ENCODE data around the gene DYSF.

DYSF gene

GRCh38 chr2:71672826-71673795 is 219.8 kb downstream of the DYSF start:
- no peak overlapping the region for H3K9ac ChIP-seq (ENCODE audit: low read depth, low read length, poor library complexity, severe bottlenecking)
- H3K4me3 ChIP-seq (ENCODE audit: low read length, poor library complexity, severe bottlenecking) = no peak overlapping the region
- no peaks in the 10 kb centered on the region for H3K9me3 ChIP-seq (ENCODE audit: insufficient read depth, low read depth, low read length)
- H4K20me1 ChIP-seq (ENCODE audit: insufficient read depth, low read length, poor library complexity, severe bottlenecking) = no peaks in the 10 kb centered on the region
- no peaks in the 10 kb centered on the region for H3K9me2 ChIP-seq (replicated peaks; ENCODE audit: low read depth, low read length)
- no peak overlapping the region for H3K4me2 ChIP-seq (ENCODE audit: low read depth, low read length, poor library complexity, severe bottlenecking)
- H3K27me3 ChIP-seq (ENCODE audit: insufficient read depth, low read length, poor library complexity, severe bottlenecking) = no peaks in the 10 kb centered on the region
- H3F3A ChIP-seq (ENCODE audit: low read depth) = no peaks in the 10 kb centered on the region
- no peak for TF ChIP-seq CTCF (conservative IDR thresholded peaks at IDR 0.05; ENCODE audit: low read length)
- no peak for TF ChIP-seq EZH2phosphoT487 (IDR thresholded peaks at IDR 0.05; ENCODE audit: borderline replicate concordance)
- no peaks in the 10 kb centered on the region for H3K4me1 ChIP-seq (ENCODE audit: insufficient read depth, low read length, poor library complexity, severe bottlenecking)
- H3K36me3 ChIP-seq (ENCODE audit: insufficient read depth, low read length) = no peaks in the 10 kb centered on the region
- H2AFZ ChIP-seq (ENCODE audit: low read length) = no peak overlapping the region
- no peaks in the 10 kb centered on the region for H3K79me2 ChIP-seq (ENCODE audit: insufficient read depth, low read length)

- TF ChIP-seq CTCF (conservative IDR thresholded peaks at IDR 0.05; ENCODE audit: low read length) (no peak), EZH2phosphoT487 (IDR thresholded peaks at IDR 0.05; ENCODE audit: borderline replicate concordance) (no peak)
- H3F3A ChIP-seq (ENCODE audit: low read depth) = no peaks in the 10 kb centered on the region
- no peaks in the 10 kb centered on the region for H3K79me2 ChIP-seq (ENCODE audit: insufficient read depth, low read length)
- no peaks in the 10 kb centered on the region for H4K20me1 ChIP-seq (ENCODE audit: insufficient read depth, low read length, poor library complexity, severe bottlenecking)
- no peak overlapping the region for H3K9ac ChIP-seq (ENCODE audit: low read depth, low read length, poor library complexity, severe bottlenecking)
- no peaks in the 10 kb centered on the region for H3K9me3 ChIP-seq (ENCODE audit: insufficient read depth, low read depth, low read length)
- no peaks in the 10 kb centered on the region for H3K4me1 ChIP-seq (ENCODE audit: insufficient read depth, low read length, poor library complexity, severe bottlenecking)
- no peaks in the 10 kb centered on the region for H3K27me3 ChIP-seq (ENCODE audit: insufficient read depth, low read length, poor library complexity, severe bottlenecking)
- H3K4me2 ChIP-seq (ENCODE audit: low read depth, low read length, poor library complexity, severe bottlenecking) = no peak overlapping the region
- no peak overlapping the region for H3K4me3 ChIP-seq (ENCODE audit: low read length, poor library complexity, severe bottlenecking)
- H3K9me2 ChIP-seq (replicated peaks; ENCODE audit: low read depth, low read length) = no peaks in the 10 kb centered on the region
- no peaks in the 10 kb centered on the region for H3K36me3 ChIP-seq (ENCODE audit: insufficient read depth, low read length)
- no peak overlapping the region for H2AFZ ChIP-seq (ENCODE audit: low read length)
Measured at GRCh38 chr2:71674158-71674851, 220.9 kb downstream of the DYSF start.

- no peaks in the 10 kb centered on the region for H3K36me3 ChIP-seq (ENCODE audit: insufficient read depth, low read length)
- TF ChIP-seq CTCF (conservative IDR thresholded peaks at IDR 0.05; ENCODE audit: low read length) (no peak), EZH2phosphoT487 (IDR thresholded peaks at IDR 0.05; ENCODE audit: borderline replicate concordance) (no peak)
- no peaks in the 10 kb centered on the region for H4K20me1 ChIP-seq (ENCODE audit: insufficient read depth, low read length, poor library complexity, severe bottlenecking)
- H3K79me2 ChIP-seq (ENCODE audit: insufficient read depth, low read length) = no peaks in the 10 kb centered on the region
- H3K4me2 ChIP-seq (ENCODE audit: low read depth, low read length, poor library complexity, severe bottlenecking) = no peak overlapping the region
- no peak overlapping the region for H3K4me3 ChIP-seq (ENCODE audit: low read length, poor library complexity, severe bottlenecking)
- no peak overlapping the region for H3K9ac ChIP-seq (ENCODE audit: low read depth, low read length, poor library complexity, severe bottlenecking)
- no peaks in the 10 kb centered on the region for H3K9me2 ChIP-seq (replicated peaks; ENCODE audit: low read depth, low read length)
- no peaks in the 10 kb centered on the region for H3K9me3 ChIP-seq (ENCODE audit: insufficient read depth, low read depth, low read length)
- H2AFZ ChIP-seq (ENCODE audit: low read length) = no peak overlapping the region
- no peaks in the 10 kb centered on the region for H3K27me3 ChIP-seq (ENCODE audit: insufficient read depth, low read length, poor library complexity, severe bottlenecking)
- no peaks in the 10 kb centered on the region for H3K4me1 ChIP-seq (ENCODE audit: insufficient read depth, low read length, poor library complexity, severe bottlenecking)
- no peaks in the 10 kb centered on the region for H3F3A ChIP-seq (ENCODE audit: low read depth)
Measured at GRCh38 chr2:71675296-71675695, 221.9 kb downstream of the DYSF start.
